ENCODE data around the gene LPP.

LPP gene

DNA sequence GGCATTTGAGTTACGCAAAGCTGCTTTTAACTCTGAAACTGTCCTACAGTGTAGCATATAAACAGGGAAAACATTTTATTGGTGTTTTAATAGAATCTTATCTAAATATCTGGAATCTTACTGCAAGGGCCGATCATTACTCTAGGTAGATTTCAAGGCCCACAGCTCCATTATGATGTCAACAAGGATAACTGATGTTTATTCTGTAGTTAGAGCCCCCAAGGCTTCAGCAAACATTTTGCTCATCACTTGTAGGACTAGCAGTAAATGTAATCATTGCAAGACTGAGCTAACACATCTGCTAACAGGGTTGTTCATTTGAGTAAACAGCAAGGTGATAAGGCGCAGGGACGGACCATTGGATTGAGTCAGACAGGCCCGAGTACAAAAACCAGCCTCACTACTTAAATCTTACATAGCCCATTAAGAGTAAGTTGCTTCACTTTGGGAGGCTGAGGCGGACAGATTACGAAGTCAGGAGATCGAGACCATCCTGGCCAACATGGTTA, 685.3 kb downstream of the LPP start:
- H3K4me3 ChIP-seq (replicated peaks; ENCODE audit: insufficient read depth, low read length): no peak overlapping the region
- DNase-seq (ENCODE audit: low read depth in 1 of 2, low spot score in 1 of 2): no peak

DNA sequence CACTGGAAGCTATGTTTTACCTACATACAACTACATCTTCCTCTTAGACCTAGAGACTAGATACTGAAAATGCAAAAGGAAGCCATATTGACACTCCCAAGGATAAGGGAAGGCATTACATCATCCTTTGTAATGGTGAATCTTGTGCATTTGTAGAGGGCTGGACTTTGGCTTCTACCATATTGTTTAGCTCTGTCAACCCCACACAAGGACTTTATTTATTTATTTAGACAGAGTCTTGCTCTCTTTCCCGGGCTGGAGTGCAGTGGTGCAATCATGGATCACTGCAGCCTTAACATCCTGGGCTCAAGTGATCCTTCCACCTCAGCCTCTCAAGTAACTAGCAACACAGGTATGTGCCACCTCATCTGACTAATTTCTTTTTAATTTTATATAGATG, 686.3 kb downstream of the LPP start:
- Histone ChIP-seq H3K27ac (replicated peaks) (no peak overlapping the region), H3K4me3 (replicated peaks; ENCODE audit: insufficient read depth, low read length) (no peak overlapping the region), H3K27me3 (ENCODE audit: insufficient read depth, poor library complexity, severe bottlenecking) (no peaks in the 10 kb centered on the region)
- TF ChIP-seq, protein P1, sequence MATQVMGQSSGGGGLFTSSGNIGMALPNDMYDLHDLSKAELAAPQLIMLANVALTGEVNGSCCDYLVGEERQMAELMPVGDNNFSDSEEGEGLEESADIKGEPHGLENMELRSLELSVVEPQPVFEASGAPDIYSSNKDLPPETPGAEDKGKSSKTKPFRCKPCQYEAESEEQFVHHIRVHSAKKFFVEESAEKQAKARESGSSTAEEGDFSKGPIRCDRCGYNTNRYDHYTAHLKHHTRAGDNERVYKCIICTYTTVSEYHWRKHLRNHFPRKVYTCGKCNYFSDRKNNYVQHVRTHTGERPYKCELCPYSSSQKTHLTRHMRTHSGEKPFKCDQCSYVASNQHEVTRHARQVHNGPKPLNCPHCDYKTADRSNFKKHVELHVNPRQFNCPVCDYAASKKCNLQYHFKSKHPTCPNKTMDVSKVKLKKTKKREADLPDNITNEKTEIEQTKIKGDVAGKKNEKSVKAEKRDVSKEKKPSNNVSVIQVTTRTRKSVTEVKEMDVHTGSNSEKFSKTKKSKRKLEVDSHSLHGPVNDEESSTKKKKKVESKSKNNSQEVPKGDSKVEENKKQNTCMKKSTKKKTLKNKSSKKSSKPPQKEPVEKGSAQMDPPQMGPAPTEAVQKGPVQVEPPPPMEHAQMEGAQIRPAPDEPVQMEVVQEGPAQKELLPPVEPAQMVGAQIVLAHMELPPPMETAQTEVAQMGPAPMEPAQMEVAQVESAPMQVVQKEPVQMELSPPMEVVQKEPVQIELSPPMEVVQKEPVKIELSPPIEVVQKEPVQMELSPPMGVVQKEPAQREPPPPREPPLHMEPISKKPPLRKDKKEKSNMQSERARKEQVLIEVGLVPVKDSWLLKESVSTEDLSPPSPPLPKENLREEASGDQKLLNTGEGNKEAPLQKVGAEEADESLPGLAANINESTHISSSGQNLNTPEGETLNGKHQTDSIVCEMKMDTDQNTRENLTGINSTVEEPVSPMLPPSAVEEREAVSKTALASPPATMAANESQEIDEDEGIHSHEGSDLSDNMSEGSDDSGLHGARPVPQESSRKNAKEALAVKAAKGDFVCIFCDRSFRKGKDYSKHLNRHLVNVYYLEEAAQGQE (IDR thresholded peaks at IDR 0.05; ENCODE audit: insufficient replicate concordance, low read depth): no peak
- no peak for TF ChIP-seq GABPA (IDR thresholded peaks at IDR 0.05; ENCODE audit: low read depth)
- no peak for TF ChIP-seq SPI1 (IDR thresholded peaks at IDR 0.05; ENCODE audit: borderline replicate concordance, low read depth)
- TF ChIP-seq, protein P2, sequence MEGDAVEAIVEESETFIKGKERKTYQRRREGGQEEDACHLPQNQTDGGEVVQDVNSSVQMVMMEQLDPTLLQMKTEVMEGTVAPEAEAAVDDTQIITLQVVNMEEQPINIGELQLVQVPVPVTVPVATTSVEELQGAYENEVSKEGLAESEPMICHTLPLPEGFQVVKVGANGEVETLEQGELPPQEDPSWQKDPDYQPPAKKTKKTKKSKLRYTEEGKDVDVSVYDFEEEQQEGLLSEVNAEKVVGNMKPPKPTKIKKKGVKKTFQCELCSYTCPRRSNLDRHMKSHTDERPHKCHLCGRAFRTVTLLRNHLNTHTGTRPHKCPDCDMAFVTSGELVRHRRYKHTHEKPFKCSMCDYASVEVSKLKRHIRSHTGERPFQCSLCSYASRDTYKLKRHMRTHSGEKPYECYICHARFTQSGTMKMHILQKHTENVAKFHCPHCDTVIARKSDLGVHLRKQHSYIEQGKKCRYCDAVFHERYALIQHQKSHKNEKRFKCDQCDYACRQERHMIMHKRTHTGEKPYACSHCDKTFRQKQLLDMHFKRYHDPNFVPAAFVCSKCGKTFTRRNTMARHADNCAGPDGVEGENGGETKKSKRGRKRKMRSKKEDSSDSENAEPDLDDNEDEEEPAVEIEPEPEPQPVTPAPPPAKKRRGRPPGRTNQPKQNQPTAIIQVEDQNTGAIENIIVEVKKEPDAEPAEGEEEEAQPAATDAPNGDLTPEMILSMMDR (IDR thresholded peaks at IDR 0.05; ENCODE audit: insufficient read depth, low read length): no peak
- no peak for TF ChIP-seq POLR2AphosphoS5 (IDR thresholded peaks at IDR 0.05; ENCODE audit: low read depth)
- DNase-seq (ENCODE audit: low read depth in 1 of 2, low spot score in 1 of 2): no peak

More for the DNA sequence above, 685.3 kb downstream of the LPP start:
- Histone ChIP-seq H3K27me3 (ENCODE audit: insufficient read depth, poor library complexity, severe bottlenecking) (no peaks in the 10 kb centered on the region), H3K27ac (replicated peaks) (no peak overlapping the region)
- TF ChIP-seq GABPA (IDR thresholded peaks at IDR 0.05; ENCODE audit: low read depth) (no peak), POLR2AphosphoS5 (IDR thresholded peaks at IDR 0.05; ENCODE audit: low read depth) (no peak)
- TF ChIP-seq, protein P1 (IDR thresholded peaks at IDR 0.05; ENCODE audit: insufficient replicate concordance, low read depth): no peak
- TF ChIP-seq, protein P2 (IDR thresholded peaks at IDR 0.05; ENCODE audit: insufficient read depth, low read length): no peak

DNA sequence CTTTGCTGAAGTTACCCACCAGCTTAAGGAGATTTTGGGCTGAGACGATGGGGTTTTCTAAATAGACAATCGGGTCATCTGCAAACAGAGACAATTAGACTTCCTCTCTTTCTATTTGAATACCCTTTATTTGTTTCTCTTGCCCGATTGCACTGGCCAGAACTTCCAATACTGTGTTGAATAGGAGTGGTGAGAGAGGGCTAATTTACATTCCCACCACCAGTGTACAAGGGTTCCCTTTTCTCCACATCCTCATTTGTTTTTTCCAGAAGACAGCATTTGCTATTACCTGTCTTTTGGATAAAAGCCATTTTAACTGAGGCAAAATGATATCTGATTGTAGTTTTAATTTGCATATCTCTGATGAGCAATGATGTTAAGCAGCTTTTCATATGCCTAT, 687.9 kb downstream of the LPP start:
- no peak for DNase-seq (ENCODE audit: low read depth in 1 of 2, low spot score in 1 of 2)
- Histone ChIP-seq H3K27me3 (ENCODE audit: insufficient read depth, poor library complexity, severe bottlenecking) (no peaks in the 10 kb centered on the region), H3K27ac (replicated peaks) (0 out of 2 replicates have a peak overlapping the region, but pooled peaks have one; percentile 5), H3K4me3 (replicated peaks; ENCODE audit: insufficient read depth, low read length) (no peak overlapping the region)
- no peak for TF ChIP-seq SPI1 (IDR thresholded peaks at IDR 0.05; ENCODE audit: borderline replicate concordance, low read depth)
- TF ChIP-seq, protein P1 (IDR thresholded peaks at IDR 0.05; ENCODE audit: insufficient replicate concordance, low read depth): no peak
- TF ChIP-seq, protein P2 (IDR thresholded peaks at IDR 0.05; ENCODE audit: insufficient read depth, low read length): no peak
- no peak for TF ChIP-seq GABPA (IDR thresholded peaks at IDR 0.05; ENCODE audit: low read depth)
- TF ChIP-seq POLR2AphosphoS5 (IDR thresholded peaks at IDR 0.05; ENCODE audit: low read depth): no peak
